HG03108 (cell line): Measurements from ENCODE around the gene ZCCHC2.
A peak's percentile ranks its signal among the peaks of the same experiment; 100 is the strongest.

ENCODE experiments used
- ATAC-seq: cut with Tn5 transposase; IDR thresholded peaks from one replicate; pipeline ENCODE4 v1.9.1; 2021; ENCODE audit warnings: moderate library complexity; ENCODE audit not compliant: unreplicated experiment

ZCCHC2 gene

DNA sequence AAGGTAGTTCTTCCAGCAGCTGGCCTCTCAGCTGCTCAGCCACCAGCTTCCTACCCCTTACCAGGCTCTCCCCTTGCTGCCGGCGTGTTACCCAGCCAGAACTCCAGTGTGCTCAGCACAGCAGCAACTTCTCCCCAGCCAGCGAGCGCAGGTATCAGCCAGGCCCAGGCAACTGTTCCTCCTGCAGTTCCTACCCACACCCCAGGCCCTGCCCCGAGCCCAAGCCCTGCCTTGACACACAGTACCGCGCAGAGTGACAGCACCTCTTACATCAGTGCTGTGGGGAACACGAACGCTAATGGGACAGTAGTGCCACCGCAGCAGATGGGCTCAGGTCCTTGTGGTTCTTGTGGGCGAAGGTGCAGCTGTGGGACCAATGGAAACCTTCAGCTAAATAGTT is 52.0 kb downstream of the ZCCHC2 start:
- ATAC-seq, result no peak

DNA sequence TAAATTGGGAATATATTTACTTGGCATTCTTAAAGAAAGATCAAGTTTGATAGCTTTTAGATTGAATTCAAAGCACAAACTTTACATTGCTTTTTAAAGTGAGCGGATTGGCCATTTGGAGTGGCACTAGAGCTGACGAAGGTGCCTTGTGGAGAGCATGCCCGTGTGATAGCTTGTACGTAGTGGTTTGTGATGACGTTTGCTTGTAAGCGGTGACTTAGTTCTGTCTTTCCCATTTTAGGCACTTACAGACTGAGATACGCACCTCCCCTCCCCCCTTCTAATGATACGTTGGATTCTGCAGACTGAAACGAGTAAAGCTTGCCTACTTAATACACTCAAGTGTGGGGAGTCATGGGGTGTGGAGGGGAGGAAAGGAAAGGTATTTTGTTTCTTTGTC is 53.4 kb downstream of the ZCCHC2 start:
- ATAC-seq, result no peak

DNA sequence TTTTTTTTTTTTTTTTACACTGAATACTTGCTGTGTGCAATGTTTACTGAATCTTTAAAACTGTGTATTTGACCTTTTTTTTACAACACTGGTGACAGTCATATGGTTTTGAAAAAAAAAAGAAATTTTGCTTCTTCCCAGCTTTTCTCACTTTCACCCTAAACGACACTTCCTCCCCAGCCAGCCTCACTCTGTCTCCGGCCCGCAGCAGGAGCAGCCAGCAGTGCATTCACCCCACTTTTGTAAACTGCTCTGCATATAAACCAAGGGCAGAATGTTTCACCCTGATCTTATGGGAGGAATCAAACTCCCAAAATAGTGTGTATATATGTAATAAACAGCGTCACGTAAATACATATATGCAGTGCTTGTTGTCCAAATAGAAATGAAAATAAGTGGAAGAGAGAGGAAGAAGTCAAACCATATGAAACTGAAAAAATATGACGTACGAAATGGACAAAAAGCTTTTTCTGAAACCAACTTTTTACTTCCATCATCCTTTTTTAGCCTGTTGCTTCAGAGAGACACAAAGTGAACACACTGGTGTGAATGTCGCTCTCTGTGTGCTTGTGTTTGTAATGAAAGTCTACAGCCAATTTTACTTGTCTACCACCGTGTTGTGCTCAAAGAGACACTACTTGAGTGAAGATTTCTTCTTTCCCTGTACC is 54.2 kb downstream of the ZCCHC2 start:
- no peak for ATAC-seq

DNA sequence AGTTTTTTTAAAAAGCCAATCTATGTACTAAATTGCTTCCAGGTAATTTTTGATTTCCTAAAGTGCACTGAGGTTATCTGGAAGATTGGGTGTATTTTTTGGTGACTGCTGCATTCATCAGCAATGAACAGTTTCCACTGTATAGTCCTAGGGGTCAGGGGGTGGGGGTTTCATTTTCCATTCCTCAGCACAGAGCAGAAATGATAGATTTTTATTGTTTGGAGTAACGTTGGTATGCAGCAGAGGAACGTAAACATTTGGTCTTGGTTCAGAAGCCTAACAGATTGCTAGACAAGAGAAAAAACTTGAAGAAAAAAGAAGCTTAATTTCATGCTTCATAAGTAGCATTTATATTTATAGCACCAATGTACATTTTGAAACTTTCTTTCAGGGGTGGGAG is 54.9 kb downstream of the ZCCHC2 start:
- no peak for ATAC-seq

DNA sequence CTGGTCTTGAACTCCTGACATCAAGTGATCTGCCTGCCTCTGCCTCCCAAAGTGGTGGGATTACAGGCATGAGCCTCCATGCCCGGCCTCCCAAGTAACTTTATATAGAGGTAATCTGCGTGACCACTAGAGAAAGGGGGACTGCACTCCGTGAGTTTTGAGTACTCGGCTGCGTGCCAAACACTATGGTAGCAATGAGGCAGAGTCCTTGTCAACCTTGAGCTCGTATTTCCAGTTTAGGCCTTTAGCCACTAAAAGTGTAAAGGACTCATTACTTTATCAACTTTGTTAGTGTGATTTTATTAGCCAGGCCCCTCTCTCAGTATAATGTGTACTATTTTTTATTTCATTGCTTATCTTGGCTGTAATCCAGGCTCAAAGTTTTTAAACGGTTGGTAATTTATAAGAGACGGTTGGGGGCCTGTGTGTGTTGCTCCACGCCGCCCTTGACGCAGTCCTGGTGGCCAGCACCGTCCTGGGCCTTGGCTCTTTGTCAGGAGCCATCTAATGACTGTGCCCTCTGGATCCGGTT is 56.2 kb downstream of the ZCCHC2 start:
- ATAC-seq, result no peak

DNA sequence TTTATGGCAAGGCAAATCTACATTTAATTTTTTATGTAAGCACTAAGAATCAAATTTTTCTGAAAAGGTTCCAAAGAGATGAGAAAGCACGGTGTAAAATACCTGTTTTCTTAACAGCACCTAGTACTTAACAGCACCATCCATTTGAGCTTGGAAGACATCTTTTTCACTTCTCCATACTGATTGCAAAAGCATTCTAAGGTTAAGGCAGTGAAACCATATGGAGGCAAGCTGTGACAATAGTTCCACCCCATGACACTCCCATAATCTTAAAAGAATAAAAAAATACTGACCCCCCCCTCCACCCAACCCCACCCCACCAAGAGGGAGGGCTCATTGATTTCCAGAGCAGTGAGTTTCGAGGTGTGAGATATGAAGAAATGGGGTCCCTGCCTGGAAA is 60.6 kb downstream of the ZCCHC2 start:
- no peak for ATAC-seq

DNA sequence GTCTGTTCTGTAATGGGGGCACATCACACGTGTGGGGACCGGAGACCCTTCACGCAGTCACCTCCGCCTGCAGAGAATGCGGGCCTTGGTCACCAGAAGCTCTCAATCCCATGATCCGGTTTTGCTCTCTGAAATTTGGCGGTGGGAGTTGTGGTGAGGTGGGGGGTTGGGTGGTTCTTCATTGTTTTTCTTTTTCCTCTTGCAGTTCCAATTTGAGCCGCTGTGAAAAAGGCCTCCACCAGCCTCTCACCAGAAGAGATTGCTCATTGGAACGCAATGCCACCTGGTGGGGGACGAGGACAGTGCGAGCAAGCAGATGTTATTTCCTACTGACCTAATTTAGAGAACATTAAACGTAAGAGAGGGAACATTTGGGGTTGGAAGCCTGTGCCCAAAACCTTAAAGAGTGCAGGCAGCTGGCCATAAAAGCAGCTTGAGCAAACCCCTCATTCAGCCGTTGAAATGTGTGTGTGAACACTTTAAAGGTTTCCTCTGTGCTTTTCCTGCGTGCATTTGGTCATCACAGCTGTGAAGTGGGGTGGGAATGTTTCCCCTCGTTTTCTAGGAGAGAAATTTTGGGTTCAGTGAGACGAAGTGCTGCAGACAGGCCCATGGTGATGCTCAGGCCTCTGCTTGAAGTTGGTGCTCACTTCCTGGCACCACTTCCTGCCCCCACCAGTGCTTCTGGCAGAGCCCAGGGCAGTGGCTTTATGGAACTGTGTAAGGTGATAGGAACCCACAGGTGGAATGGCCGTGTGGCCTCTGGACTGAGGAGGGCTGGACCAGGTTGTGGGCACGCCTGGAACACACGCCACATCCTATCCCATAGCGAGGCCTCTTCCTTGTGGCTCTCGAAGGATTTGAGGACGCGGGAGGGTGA is 61.7 kb downstream of the ZCCHC2 start:
- peak; percentile 77 for ATAC-seq

DNA sequence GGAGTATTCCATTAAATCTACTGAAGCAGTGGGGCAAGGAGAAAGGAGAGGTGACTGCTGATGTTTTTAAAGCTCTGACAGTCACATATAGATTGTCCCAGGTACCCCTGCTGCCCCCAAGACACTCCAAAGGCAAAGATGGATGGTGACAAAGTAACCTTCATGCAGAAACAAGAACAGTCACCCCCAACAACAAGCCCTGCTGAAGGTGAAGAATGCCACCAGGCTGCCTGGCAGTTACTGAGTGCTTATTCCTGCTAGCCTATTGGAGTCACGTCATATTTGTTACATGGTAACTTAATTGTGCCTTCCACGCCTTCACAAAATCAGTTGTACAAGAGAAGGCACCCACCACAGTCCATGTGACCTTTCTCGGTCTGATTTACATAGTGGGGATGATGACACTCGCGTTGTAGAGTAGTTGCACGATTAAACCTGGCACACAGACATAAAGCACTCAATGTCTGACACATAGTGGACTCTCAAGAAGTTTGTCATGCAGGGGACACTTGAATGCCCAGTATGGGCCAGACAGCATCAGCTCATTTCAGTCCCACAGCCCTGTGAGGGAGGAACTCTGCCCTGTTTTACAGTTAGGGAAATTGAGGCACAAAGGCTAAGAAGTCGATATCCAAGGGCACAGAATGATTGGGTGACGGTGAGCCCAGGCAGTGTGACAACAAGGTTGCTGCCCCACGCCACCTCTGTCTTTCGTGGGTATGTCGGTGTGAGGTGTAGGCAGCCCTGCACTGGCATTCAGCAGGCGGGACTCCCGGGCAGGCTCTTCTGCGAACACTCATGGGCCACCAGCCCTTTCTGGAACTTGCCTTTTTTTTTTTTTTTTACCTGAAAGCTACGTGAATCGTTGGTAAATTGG is 62.7 kb downstream of the ZCCHC2 start:
- peak; percentile 25 for ATAC-seq

DNA sequence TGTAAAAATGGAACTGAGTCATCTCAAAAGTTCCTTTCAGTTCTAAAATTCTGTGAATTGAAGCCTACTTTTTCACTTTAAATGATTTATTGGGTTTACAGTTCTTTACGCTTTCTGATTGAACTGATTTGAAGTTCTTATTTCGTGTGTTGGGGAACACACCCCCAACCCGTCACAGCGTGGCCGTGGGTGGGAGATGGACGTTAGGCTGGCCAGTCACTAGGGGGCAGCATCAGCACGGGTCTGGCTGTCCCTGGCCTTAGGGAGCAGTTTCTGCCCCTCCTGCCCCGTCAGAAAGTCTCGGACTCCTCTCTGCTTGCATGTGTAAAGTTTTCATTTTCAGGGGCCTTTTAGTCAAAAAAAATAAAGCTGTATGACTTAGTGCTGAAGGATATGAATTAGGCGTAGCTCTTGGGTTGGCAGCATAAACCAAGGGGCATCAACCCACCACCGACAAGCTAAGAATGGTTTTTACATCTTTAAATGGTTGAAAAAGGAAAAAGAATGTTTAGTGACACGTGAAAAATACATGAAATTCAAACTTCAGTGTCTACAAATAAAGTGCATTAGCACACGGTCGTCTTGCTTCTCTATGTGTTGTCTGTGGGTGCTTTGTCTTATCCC is 63.4 kb downstream of the ZCCHC2 start:
- peak; percentile 55 for ATAC-seq

DNA sequence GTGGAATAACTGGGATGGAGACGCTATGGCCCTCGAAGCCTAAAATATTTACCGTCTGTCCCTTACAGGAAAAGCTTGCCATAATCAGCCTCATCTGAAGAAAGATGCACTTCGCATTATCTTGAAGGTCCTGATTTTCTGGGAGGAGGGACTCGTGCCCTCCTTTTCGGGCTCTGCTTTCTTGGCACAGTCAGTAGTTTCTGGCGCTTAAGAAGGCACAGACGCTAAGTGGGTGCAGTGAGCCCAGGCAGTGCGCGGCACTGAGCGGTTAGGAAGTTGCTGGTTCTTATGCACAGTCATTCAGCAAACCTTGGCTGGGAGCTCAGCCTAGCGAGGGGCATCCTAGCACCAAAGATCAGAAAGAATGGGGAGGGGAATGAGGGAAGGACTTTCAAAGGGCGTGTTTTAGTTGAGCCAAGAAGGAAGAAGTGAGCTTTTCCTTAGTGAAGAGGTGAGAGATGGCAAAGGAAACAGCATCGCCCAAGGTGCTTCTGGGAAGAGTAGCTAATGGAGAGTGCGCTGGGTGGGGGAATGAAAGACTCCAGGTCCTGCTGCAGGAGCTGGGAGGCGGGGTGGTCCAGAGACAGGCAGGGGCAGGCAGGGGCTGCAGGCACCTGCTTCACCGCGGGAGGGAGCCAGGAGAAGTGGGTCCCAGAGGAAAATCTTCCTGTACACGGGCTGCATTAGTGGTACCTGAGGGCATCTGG is 64.1 kb downstream of the ZCCHC2 start:
- ATAC-seq, result no peak

DNA sequence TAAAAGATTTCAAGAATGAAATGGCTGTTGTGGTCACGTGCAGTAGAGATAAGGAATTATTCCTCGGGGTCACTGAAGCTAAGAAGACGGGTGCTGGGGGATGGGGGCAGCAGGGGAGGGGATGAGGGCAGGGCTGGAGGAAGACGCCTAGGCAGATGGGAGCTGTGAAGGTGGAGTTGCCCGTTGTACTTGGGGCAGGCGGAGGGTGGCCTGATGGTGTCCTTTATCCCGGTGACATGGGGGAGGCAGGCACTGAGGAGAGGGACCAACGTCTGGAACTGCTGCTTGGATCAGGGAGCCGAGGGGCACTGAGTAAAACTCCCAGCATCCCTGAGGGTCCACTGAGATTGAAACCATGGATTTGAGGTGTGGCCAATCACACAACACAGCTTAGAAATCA is 64.9 kb downstream of the ZCCHC2 start:
- no peak for ATAC-seq

DNA sequence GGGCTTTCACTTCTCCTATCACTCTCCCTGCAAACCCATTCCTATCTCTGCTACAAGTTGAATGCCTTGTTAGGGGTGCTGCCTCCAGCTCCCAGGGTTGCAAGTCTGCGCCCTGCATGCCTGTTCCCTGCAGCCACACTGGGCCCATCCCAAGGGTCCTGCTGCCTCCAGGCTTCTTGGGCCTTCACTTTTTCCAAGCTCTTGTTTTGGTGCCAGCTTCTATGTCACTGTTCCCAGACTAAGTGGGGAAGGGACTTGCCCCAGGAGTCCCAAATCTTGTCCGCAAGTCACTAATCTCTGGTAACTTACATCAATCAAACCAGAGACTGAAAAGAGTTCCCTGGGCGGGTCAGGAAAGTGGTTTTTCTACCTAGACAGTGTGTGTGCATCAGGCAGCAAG is 65.4 kb downstream of the ZCCHC2 start:
- ATAC-seq, result no peak

DNA sequence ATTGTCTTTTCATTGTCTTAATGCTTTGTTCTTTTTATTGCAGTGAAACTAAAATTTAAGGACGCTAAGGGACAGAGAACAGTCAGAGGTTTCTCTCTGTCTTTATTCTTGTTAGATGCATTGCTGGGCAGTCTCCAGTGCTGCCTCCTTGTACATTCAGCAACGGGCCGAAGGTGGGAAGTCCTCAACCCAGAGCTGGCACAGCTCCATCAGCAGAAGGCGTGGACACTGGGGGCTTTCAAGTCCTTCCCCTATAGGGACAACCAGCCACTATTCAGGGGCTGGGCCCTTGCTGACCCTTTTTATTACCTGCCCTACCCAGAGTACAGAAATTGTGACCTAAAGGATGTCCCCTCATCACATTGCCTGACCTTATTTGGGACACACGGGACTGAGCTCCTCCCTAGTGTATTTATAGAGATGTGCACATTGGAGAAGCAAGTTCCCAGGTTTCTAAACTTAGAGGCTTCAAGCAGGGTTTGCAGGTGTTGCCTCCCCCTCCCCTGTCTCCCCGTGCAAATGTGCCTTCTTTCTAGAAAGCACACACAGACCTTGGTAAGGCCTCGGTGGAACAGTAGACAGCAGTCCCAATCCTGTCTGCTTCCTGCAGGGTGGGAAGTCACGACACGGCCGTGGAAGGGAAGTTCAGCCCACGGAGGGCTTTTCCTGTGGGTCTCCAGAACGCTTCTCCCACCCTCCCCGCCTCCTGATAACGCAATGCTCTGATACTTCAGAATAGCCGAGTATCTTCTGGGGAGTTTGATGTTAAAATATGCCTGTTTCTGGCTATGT is 68.2 kb downstream of the ZCCHC2 start:
- no peak for ATAC-seq

DNA sequence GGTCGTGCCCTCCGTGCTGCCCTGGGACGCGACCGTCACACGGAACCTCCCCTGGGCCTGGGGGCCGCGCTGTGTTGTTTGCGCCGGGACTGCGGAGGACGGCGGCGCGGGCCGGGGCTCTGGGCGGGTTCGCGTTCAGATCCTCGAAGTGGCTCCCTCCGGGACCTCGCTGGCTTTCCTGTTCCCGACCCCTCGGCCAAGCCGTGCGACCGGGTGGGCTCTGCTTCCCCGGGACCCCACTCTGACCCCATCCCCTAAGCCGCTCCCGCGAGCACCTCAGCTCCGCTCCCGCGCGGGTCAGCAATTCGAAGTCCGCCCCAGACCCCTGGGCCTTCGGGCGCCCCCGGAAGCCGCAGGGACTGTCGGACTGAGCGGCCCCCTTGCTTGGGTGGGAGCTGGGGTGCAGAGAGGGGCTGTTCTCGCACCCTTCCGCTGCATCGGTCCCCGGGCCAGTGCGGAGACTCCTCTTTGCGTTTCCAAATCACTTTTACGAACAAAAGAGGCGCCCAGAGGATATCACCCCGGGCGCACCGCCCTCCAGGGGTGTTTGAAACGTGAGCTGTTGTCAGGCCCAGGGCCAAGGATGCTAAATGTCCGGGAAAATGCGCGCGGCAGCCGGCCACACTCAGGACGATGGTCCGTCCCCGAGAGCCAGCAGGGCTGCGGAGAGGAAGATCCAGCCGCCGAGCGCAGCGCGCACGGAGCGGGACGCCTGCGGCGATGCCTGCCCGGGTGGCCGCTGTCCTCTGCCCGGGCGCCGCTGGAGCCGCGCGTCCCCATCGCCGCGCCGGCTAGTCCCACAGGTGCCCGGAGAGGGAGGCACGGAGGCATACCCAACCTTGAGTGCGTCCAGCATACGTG is 73.5 kb downstream of the ZCCHC2 start:
- no peak for ATAC-seq

DNA sequence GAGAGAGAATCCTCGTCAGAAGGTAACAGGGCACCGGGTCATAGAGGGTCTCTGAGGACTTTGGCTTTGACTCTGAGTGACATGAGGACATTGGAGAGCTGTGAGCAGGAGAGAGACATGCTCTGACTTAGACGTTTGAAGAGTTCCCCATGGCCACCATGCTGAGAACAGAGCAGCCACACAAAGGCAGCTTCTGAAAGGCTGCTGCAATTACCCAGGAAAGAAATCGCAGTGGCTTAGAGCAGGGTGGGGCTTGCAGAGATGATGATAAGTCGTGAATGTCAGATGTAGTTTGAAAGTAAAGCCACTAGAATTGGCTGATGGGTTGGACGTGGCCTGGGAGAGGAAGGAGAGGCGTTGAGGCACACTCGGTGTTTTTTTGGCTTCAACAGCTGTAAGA is 79.0 kb downstream of the ZCCHC2 start:
- no peak for ATAC-seq

DNA sequence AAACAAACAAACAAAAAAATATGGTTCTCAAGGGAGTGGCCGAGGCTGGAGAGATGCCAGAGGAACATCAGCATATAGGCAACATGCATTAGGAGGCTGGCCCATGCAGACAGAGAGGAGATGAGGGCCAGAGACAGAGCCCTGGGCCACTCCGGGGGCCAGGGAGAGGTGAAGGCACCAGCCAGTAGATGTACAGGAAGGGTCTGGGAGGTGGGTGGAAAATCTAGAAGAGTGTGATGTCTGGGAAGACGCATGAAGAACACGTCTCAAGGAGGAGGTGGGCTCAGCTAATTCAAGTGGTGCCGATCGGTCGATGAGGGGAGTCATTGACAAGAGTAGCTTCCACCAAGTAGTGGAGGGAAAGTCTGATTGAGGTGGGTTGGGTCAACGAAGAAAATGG is 79.9 kb downstream of the ZCCHC2 start:
- ATAC-seq, result no peak

DNA sequence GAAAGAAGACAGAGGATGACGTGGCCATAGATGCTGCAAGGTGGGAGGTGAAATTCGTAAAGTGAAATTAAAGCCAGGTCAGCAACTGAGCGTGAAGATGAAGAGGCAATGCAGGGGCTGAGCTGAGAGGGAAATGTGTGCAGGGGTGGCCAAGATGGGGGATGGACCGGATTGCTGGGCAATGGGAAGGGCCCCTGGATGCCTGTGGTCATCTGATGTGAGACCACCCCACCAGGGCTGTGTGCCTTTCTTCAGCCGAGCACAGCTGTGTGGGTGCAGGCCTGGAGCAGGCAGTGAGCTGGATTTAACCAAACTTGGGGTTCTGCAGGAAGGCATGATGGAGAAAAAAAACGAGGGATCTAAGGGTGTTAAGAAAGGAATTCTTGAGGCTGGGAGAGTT is 80.4 kb downstream of the ZCCHC2 start:
- no peak for ATAC-seq

DNA sequence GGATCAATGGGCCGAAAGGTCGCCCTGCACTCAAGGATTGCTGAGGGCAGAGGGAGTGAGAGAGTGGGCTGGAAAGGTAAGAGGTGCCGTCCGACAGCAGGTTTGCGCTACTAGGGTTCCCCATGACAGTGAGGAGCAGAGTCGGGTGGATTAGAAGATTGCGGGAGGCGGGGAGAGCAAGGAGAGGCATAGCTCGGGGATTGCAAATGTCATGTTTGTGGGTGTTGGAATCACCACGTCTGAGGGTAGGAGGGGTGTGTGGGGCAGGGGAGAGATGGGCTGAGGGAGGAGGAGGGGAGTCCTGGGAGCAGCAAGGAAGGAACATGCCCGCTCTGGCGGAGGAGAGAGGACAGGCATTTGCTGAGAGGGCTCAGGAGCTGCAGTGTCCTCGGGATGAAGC is 81.2 kb downstream of the ZCCHC2 start:
- no peak for ATAC-seq
